ENCODE data around the gene PITPNC1.

PITPNC1 gene

DNA sequence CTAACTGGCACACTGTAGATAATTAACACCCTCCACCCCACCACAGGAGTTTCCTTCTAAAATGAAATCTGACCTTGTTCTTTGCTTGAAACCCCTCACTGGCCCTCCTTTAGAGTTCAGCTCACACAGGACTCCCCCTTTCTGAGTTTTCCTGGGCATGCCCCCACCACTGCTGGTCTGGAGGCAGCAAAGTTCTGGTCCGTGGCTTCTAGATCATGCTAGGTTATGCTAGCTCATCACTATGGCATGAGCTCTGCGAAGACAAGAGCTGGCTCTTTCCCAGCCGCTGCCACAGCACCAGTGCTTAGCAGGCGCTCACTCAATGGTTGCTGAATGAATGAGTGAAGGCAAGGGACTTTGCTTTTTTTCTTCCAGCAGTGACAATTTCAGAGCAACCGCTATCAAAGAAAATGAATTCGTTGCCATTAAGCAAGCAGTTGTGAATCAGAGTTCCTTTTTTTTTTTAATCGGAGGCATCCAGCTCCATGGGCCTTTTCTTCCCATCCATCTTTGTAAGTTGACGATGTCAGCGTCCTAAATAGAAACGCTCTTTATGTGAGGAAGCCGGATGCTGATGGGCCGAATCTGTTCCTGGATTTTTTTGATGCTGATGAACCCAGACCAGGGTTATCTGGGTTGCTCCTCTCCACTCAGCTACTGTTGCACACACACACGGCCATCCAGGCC, 259.9 kb downstream of the PITPNC1 start:
- TF ChIP-seq, protein P1, sequence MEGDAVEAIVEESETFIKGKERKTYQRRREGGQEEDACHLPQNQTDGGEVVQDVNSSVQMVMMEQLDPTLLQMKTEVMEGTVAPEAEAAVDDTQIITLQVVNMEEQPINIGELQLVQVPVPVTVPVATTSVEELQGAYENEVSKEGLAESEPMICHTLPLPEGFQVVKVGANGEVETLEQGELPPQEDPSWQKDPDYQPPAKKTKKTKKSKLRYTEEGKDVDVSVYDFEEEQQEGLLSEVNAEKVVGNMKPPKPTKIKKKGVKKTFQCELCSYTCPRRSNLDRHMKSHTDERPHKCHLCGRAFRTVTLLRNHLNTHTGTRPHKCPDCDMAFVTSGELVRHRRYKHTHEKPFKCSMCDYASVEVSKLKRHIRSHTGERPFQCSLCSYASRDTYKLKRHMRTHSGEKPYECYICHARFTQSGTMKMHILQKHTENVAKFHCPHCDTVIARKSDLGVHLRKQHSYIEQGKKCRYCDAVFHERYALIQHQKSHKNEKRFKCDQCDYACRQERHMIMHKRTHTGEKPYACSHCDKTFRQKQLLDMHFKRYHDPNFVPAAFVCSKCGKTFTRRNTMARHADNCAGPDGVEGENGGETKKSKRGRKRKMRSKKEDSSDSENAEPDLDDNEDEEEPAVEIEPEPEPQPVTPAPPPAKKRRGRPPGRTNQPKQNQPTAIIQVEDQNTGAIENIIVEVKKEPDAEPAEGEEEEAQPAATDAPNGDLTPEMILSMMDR (IDR thresholded peaks at IDR 0.05; ENCODE audit: insufficient read depth, low read length, poor library complexity, severe bottlenecking), result no peak
- no peaks in the 10 kb centered on the region; the same call in 1 of the 2 replicates for H3K36me3 ChIP-seq (ENCODE audit: control insufficient read depth, insufficient read depth, low read length)
- DNase-seq (ENCODE audit: extremely low read depth, insufficient read length), result no peak
- H3K4me3 ChIP-seq (replicated peaks; ENCODE audit: low read depth, low read length), result no peak overlapping the region
- H3K27me3 ChIP-seq (replicated peaks; ENCODE audit: control insufficient read depth, insufficient read depth, low read length), result no peaks in the 10 kb centered on the region

DNA sequence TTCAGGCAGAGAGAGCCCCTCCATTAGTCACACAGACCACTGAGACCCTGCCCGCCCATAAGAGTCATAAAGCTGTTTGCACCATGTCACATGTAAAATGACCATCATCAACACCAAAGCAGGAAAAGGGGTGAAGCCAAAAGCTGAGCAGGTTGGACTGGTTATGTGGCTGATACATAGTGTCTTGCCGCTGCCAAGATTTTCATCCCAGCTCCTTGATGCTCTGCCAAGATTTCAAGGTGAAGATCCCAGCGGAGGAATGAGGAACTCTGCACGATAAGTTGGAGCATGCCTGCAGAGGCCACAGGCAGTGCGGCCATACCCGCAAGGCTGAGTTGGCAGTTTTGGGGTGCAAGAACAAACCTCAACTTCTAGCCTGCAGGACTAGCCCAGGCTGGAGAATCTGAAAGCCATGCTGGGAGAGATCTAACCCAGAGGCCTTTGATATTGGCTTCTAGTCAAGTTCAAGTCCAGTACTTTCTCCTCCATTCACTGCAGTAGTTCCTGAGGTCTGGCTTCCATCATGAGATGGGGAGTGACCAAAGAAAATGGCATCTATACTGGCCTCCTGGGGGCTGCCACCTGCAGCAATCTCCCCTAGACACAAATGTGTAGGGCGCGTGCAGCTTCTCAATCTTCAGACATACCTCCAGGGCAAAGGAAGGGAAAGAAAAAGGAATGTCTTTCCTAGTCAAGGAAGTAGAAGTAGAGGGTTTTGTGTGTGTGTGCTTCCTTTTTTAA, 261.0 kb downstream of the PITPNC1 start:
- Histone ChIP-seq H3K36me3 (ENCODE audit: control insufficient read depth, insufficient read depth, low read length) (no peaks in the 10 kb centered on the region), H3K27me3 (replicated peaks; ENCODE audit: control insufficient read depth, insufficient read depth, low read length) (no peaks in the 10 kb centered on the region), H3K4me3 (replicated peaks; ENCODE audit: low read depth, low read length) (no peak overlapping the region)
- TF ChIP-seq, protein P1 (IDR thresholded peaks at IDR 0.05; ENCODE audit: insufficient read depth, low read length, poor library complexity, severe bottlenecking), result no peak
- no peak for DNase-seq (ENCODE audit: extremely low read depth, insufficient read length)

DNA sequence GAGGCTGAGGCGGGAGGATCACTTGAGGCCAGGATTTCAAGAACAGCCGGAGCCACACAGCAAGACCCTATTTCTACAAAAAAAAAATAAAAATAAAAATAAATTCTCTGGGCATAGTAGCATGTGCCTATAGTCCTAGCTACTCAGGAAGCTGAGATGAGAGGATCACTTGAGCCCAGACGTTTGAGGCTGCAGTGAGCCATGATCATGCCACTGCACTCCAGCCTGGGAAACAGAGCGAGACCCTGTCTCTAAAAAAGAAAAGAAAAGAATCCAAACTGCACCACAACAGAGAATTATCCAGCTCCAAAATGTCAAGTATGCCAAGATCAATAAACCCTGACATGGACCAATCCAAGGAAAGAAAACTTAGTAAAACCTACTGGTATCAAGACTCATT, 261.8 kb downstream of the PITPNC1 start:
- TF ChIP-seq, protein P1 (IDR thresholded peaks at IDR 0.05; ENCODE audit: insufficient read depth, low read length, poor library complexity, severe bottlenecking), result no peak
- H3K4me3 ChIP-seq (replicated peaks; ENCODE audit: low read depth, low read length), result no peak overlapping the region
- DNase-seq (ENCODE audit: extremely low read depth, insufficient read length), result no peak
- H3K36me3 ChIP-seq (ENCODE audit: control insufficient read depth, insufficient read depth, low read length), result no peaks in the 10 kb centered on the region
- no peaks in the 10 kb centered on the region for H3K27me3 ChIP-seq (replicated peaks; ENCODE audit: control insufficient read depth, insufficient read depth, low read length)

DNA sequence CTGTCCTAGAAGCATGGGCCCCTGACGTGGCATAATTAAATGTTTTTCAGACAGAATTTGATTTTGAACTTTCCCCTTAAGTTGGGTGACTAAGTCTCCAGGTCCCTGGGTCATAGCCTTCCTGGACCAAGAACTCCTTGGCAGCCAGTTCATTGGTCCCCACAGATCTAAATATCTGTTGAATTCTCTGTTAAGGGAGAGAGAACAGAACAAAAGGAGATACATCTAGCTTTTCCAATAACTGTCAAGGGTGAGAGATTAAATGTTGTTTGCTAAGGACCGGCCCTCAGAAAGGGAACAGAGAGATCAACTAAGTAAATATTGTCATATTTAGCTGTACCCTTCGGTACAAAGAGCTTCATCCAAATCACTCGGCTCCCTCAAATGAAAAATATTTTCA, 262.5 kb downstream of the PITPNC1 start:
- DNase-seq (ENCODE audit: extremely low read depth, insufficient read length), result no peak
- no peaks in the 10 kb centered on the region for H3K36me3 ChIP-seq (ENCODE audit: control insufficient read depth, insufficient read depth, low read length)
- H3K4me3 ChIP-seq (replicated peaks; ENCODE audit: low read depth, low read length), result no peak overlapping the region
- TF ChIP-seq, protein P1 (IDR thresholded peaks at IDR 0.05; ENCODE audit: insufficient read depth, low read length, poor library complexity, severe bottlenecking), result no peak
- H3K27me3 ChIP-seq (replicated peaks; ENCODE audit: control insufficient read depth, insufficient read depth, low read length), result no peaks in the 10 kb centered on the region

DNA sequence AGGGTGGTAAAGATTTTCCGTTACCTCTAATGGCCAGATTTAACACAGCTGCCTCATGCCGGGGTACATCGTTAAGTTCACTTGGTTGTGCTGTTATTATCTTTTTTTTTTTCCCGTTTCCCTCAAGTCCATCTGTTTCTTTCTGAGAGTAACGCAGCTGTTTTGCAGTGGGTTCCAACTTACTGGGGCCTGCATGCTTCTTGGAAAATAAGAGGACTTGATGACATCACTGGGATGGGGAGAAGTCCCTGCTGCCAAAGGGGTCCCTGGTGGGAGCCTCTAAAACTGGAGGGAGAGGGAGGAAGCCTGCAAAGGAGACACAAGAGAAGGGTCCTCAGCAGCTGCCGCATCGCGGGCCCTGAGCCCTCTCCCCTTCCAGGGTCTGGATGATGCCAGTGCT, 262.9 kb downstream of the PITPNC1 start:
- Histone ChIP-seq H3K27me3 (replicated peaks; ENCODE audit: control insufficient read depth, insufficient read depth, low read length) (no peaks in the 10 kb centered on the region), H3K4me3 (replicated peaks; ENCODE audit: low read depth, low read length) (no peak overlapping the region), H3K36me3 (ENCODE audit: control insufficient read depth, insufficient read depth, low read length) (no peaks in the 10 kb centered on the region)
- DNase-seq (ENCODE audit: extremely low read depth, insufficient read length), result no peak
- TF ChIP-seq, protein P1 (IDR thresholded peaks at IDR 0.05; ENCODE audit: insufficient read depth, low read length, poor library complexity, severe bottlenecking), result no peak
